Neural cell (in vitro differentiated cells): ENCODE results near the gene GNG14.

Experiments
- EP300 ChIP-seq: fragments of 450-650 bp; conservative IDR thresholded peaks from 2 replicates; pipeline ENCODE4 v1.6.1; 2014; ENCODE audit warnings: antibody characterized with exemption, mild to moderate bottlenecking, moderate library complexity; ENCODE audit not compliant: poor library complexity, severe bottlenecking
- EZH2 ChIP-seq: fragments of 200-600, 300-800 bp; shearing (Covaris generic), sonication (generic); IDR thresholded peaks from 2 replicates; pipeline ENCODE4 v1.6.1; 2014; ENCODE audit warnings: antibody characterized with exemption, low read length, borderline replicate concordance, mild to moderate bottlenecking; ENCODE audit not compliant: insufficient read depth, poor library complexity, severe bottlenecking
- MXI1 ChIP-seq: fragments of 450-650 bp; conservative IDR thresholded peaks from 2 replicates; pipeline ENCODE4 v1.6.1; 2014; ENCODE audit warnings: antibody characterized with exemption, mild to moderate bottlenecking; ENCODE audit not compliant: poor library complexity, severe bottlenecking
- POLR2AphosphoS5 ChIP-seq: IDR thresholded peaks from 2 replicates; pipeline ENCODE4 v1.6.1; 2012
- RAD21 ChIP-seq: fragments of 450-650 bp; conservative IDR thresholded peaks from 2 replicates; pipeline ENCODE4 v1.6.1; 2014; ENCODE audit warnings: antibody characterized with exemption, mild to moderate bottlenecking, moderate library complexity
- SMC3 ChIP-seq: fragments of 450-650 bp; conservative IDR thresholded peaks from 2 replicates; pipeline ENCODE4 v1.6.1; 2014; ENCODE audit warnings: antibody characterized with exemption, mild to moderate bottlenecking, moderate library complexity; ENCODE audit not compliant: poor library complexity
- TAF1 ChIP-seq: IDR thresholded peaks from 2 replicates; pipeline ENCODE4 v1.6.1; 2012; ENCODE audit warnings: low read depth
- TF ChIP-seq, protein P1 (sequence below): fragments of 450-650 bp; IDR thresholded peaks from 2 replicates; pipeline ENCODE4 v1.5.1; 2014; ENCODE audit warnings: antibody characterized with exemption, mild to moderate bottlenecking, moderate library complexity; ENCODE audit not compliant: poor library complexity, severe bottlenecking
- TF ChIP-seq, protein P2 (sequence below): IDR thresholded peaks from 2 replicates; pipeline ENCODE4 v1.6.1; 2012; ENCODE audit warnings: borderline replicate concordance

DNA sequence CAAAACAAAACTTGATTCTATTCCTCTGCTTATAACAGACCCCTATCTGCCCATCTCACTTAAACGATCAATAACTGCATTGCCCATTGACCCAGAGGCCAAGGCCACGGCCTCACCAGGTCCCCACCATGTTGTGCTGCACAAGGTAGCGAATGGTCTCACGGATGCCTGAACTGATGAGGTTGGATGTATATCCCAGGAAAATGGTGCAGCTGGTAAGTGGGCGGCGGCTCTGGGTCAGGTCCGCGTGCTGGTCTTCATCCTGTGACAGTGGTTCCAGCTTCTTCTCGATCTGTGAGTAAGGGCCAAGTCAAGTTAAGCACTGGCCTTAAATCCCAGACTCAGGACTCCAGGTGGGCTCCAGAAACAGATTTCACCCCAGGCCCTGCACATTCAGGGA, 7.8 kb upstream of the GNG14 start:
- TF ChIP-seq TAF1 (no peak), EZH2 (no peak), POLR2AphosphoS5 (no peak), EP300 (no peak), SMC3 (no peak), MXI1 (no peak), RAD21 (no peak)
- TF ChIP-seq, protein P1, sequence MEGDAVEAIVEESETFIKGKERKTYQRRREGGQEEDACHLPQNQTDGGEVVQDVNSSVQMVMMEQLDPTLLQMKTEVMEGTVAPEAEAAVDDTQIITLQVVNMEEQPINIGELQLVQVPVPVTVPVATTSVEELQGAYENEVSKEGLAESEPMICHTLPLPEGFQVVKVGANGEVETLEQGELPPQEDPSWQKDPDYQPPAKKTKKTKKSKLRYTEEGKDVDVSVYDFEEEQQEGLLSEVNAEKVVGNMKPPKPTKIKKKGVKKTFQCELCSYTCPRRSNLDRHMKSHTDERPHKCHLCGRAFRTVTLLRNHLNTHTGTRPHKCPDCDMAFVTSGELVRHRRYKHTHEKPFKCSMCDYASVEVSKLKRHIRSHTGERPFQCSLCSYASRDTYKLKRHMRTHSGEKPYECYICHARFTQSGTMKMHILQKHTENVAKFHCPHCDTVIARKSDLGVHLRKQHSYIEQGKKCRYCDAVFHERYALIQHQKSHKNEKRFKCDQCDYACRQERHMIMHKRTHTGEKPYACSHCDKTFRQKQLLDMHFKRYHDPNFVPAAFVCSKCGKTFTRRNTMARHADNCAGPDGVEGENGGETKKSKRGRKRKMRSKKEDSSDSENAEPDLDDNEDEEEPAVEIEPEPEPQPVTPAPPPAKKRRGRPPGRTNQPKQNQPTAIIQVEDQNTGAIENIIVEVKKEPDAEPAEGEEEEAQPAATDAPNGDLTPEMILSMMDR, result no peak
- TF ChIP-seq, protein P2, sequence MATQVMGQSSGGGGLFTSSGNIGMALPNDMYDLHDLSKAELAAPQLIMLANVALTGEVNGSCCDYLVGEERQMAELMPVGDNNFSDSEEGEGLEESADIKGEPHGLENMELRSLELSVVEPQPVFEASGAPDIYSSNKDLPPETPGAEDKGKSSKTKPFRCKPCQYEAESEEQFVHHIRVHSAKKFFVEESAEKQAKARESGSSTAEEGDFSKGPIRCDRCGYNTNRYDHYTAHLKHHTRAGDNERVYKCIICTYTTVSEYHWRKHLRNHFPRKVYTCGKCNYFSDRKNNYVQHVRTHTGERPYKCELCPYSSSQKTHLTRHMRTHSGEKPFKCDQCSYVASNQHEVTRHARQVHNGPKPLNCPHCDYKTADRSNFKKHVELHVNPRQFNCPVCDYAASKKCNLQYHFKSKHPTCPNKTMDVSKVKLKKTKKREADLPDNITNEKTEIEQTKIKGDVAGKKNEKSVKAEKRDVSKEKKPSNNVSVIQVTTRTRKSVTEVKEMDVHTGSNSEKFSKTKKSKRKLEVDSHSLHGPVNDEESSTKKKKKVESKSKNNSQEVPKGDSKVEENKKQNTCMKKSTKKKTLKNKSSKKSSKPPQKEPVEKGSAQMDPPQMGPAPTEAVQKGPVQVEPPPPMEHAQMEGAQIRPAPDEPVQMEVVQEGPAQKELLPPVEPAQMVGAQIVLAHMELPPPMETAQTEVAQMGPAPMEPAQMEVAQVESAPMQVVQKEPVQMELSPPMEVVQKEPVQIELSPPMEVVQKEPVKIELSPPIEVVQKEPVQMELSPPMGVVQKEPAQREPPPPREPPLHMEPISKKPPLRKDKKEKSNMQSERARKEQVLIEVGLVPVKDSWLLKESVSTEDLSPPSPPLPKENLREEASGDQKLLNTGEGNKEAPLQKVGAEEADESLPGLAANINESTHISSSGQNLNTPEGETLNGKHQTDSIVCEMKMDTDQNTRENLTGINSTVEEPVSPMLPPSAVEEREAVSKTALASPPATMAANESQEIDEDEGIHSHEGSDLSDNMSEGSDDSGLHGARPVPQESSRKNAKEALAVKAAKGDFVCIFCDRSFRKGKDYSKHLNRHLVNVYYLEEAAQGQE, result no peak
